ENCODE measurements around the gene FBXO9. TPM values are rescaled to one million over a fixed set of nuclear protein-coding genes. Genes with fewer than 3 reads are reported as not detected.
A peak's percentile ranks its signal among the peaks of the same experiment; 100 is the strongest.

FBXO9 gene
- total and polyA plus RNA-seq, 2 of the 8 experiments (the other 6 are each of a cell fraction or from before 2014, with no cell fraction given): 41.3 to 50.9 TPM

DNA sequence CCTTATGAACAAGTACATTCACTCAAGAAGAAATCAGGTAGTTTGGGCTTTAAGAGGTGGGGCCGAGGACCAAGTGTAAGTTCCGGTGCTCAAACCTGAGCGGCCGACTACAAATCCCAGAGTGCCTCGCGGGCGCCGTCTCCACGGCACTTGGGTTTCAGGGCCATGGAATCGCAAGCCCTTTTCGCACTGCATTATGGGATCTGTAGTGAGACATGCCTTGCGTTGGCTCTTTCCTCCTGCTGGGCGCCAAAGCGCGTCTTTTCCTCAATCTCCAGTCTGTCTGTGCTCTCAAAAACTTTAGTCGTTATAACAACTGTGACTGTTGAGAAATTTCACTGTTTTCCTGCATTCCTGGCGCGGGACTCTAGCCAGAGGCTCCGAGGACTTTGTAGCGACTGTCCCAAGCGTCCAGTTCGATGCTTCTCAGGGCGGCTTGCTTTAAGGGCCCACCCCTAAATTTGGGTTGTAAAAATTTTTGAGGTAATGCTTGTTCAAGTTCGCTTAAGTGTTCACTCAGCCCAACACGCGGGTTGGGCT, 408 bp upstream of the FBXO9 start (continued):
- TF ChIP-seq EZH2 (IDR thresholded peaks at IDR 0.05; ENCODE audit: low read depth, low read length, severe bottlenecking) (no peak), SIX5 (IDR thresholded peaks at IDR 0.05; ENCODE audit: low read depth, low read length) (peak; percentile 89), RAD21 (IDR thresholded peaks at IDR 0.05 in 1 of 2, conservative IDR thresholded peaks at IDR 0.05 in 1 of 2; ENCODE audit: low read depth in 2 of 2, low read length in 2 of 2) (no peak), ASH2L (IDR thresholded peaks at IDR 0.05; ENCODE audit: low read length) (no peak), SP2 (IDR thresholded peaks at IDR 0.05; ENCODE audit: low read length) (no peak), YY1 (IDR thresholded peaks at IDR 0.05; ENCODE audit: low read depth, low read length) (no peak), SP4 (IDR thresholded peaks at IDR 0.05; ENCODE audit: low read length) (no peak), CEBPB (IDR thresholded peaks at IDR 0.05; ENCODE audit: low read depth, low read length) (no peak), NRF1 (IDR thresholded peaks at IDR 0.05; ENCODE audit: low read depth, low read length) (no peak), KDM4A (IDR thresholded peaks at IDR 0.05; ENCODE audit: low read depth, low read length, severe bottlenecking) (peak; percentile 6), SP1 (IDR thresholded peaks at IDR 0.05; ENCODE audit: low read depth, low read length) (peak; percentile 40; the same call in 1 of the 2 replicates)
- TF ChIP-seq, protein P1, sequence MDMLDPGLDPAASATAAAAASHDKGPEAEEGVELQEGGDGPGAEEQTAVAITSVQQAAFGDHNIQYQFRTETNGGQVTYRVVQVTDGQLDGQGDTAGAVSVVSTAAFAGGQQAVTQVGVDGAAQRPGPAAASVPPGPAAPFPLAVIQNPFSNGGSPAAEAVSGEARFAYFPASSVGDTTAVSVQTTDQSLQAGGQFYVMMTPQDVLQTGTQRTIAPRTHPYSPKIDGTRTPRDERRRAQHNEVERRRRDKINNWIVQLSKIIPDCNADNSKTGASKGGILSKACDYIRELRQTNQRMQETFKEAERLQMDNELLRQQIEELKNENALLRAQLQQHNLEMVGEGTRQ (IDR thresholded peaks at IDR 0.05; ENCODE audit: low read length): no peak
- TF ChIP-seq, protein P2, sequence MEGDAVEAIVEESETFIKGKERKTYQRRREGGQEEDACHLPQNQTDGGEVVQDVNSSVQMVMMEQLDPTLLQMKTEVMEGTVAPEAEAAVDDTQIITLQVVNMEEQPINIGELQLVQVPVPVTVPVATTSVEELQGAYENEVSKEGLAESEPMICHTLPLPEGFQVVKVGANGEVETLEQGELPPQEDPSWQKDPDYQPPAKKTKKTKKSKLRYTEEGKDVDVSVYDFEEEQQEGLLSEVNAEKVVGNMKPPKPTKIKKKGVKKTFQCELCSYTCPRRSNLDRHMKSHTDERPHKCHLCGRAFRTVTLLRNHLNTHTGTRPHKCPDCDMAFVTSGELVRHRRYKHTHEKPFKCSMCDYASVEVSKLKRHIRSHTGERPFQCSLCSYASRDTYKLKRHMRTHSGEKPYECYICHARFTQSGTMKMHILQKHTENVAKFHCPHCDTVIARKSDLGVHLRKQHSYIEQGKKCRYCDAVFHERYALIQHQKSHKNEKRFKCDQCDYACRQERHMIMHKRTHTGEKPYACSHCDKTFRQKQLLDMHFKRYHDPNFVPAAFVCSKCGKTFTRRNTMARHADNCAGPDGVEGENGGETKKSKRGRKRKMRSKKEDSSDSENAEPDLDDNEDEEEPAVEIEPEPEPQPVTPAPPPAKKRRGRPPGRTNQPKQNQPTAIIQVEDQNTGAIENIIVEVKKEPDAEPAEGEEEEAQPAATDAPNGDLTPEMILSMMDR (IDR thresholded peaks at IDR 0.05; ENCODE audit: control extremely low read depth in 1 of 3, insufficient read depth in 1 of 3, low read depth in 1 of 3, low read length in 3 of 3): no peak
- TF ChIP-seq, protein P3, sequence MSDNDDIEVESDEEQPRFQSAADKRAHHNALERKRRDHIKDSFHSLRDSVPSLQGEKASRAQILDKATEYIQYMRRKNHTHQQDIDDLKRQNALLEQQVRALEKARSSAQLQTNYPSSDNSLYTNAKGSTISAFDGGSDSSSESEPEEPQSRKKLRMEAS (IDR thresholded peaks at IDR 0.05): no peak; the same call in 1 of the 2 replicates
